Keratinocyte (primary cell): Measurements from ENCODE around the gene SH3PXD2A. TPM values are rescaled to one million over a fixed set of nuclear protein-coding genes. Genes with fewer than 3 reads are reported as not detected.

Experiments
- DNase-seq: peaks from one replicate; pipeline ENCODE4 v3.0.0-alpha.2; 2011; ENCODE audit warnings: low read depth, missing footprints, low spot score
- FAIRE-seq: peaks from 2 replicates; lab custom pipeline; 2011; peaks lifted over from hg19 to GRCh38; lab: Jason Lieb, UNC
- H2AFZ ChIP-seq: 2 replicates; pipeline ENCODE4 v1.6.0; 2012; ENCODE audit warnings: low read length, control low read depth, inconsistent platforms; ENCODE audit not compliant: control insufficient read depth
- H3K27ac ChIP-seq: 2 replicates; pipeline ENCODE4 v1.5.1; 2011; ENCODE audit warnings: low read length; ENCODE audit not compliant: control insufficient read depth, insufficient read depth
- H3K27me3 ChIP-seq: 3 replicates; pipeline ENCODE4 v1.6.0; 2011; ENCODE audit warnings: low read length; ENCODE audit not compliant: control insufficient read depth, insufficient read depth; ENCODE audit errors: extremely low read depth
- H3K36me3 ChIP-seq, 2 experiments: 2 replicates in 1 of 2; 3 replicates in 1 of 2; pipeline ENCODE4 v1.5.1; 2011; ENCODE audit warnings: low read length in 2 of 2, mild to moderate bottlenecking in 1 of 2; ENCODE audit not compliant: control insufficient read depth in 2 of 2, insufficient read depth in 2 of 2; ENCODE audit errors: extremely low read depth in 1 of 2
- H3K4me1 ChIP-seq: 3 replicates; pipeline ENCODE4 v1.5.1; 2011; ENCODE audit warnings: low read length; ENCODE audit not compliant: control insufficient read depth, insufficient read depth; ENCODE audit errors: extremely low read depth
- H3K4me2 ChIP-seq: 3 replicates; pipeline ENCODE4 v1.6.0; 2011; ENCODE audit warnings: low read depth, low read length; ENCODE audit not compliant: control insufficient read depth, insufficient read depth; ENCODE audit errors: extremely low read depth
- H3K4me3 ChIP-seq, 3 experiments: fragments of 200-600 bp in 1 of 3; sonication (generic) in 1 of 3; 2 replicates in 2 of 3; 3 replicates in 1 of 3; pipeline ENCODE4 v1.5.1; 2011 to 2016; ENCODE audit warnings: low read length in 3 of 3, mild to moderate bottlenecking in 3 of 3, control low read depth in 2 of 3, inconsistent platforms in 1 of 3, low read depth in 1 of 3, mixed read lengths in 1 of 3, mixed run types in 1 of 3, moderate library complexity in 1 of 3; ENCODE audit not compliant: control insufficient read depth in 2 of 3, insufficient read depth in 2 of 3; ENCODE audit errors: extremely low read depth in 1 of 3
- H3K79me2 ChIP-seq: 2 replicates; pipeline ENCODE4 v1.6.0; 2012; ENCODE audit warnings: low read length; ENCODE audit not compliant: control insufficient read depth, insufficient read depth
- H3K9ac ChIP-seq: 3 replicates; pipeline ENCODE4 v1.6.0; 2011; ENCODE audit warnings: low read length; ENCODE audit not compliant: control insufficient read depth, insufficient read depth; ENCODE audit errors: extremely low read depth
- H3K9me1 ChIP-seq: 3 replicates; pipeline ENCODE4 v1.6.0; 2011; ENCODE audit warnings: low read length; ENCODE audit not compliant: control insufficient read depth, insufficient read depth; ENCODE audit errors: extremely low read depth
- H3K9me3 ChIP-seq: 2 replicates; pipeline ENCODE4 v1.5.1; 2012; ENCODE audit warnings: low read depth, low read length; ENCODE audit not compliant: control insufficient read depth
- H4K20me1 ChIP-seq: 3 replicates; pipeline ENCODE4 v1.6.0; 2011; ENCODE audit warnings: low read length; ENCODE audit not compliant: control insufficient read depth, insufficient read depth; ENCODE audit errors: extremely low read depth
- EZH2 ChIP-seq: IDR thresholded peaks from one replicate; pipeline ENCODE4 v1.6.1; 2012; ENCODE audit warnings: inconsistent platforms, mild to moderate bottlenecking, low read length, moderate library complexity
- dilution Hi-C: fragments of 300-500 bp; cut with MboI; formaldehyde crosslinking; loops from one replicate; pipeline ENCODE4 v1.7.0; 2020; ENCODE audit warnings: low sequenced_read_pairs; ENCODE audit not compliant: extremely low pct_ligation_motif_present
- polyA plus RNA-seq, 5 experiments: library from polyadenylated mRNA; depleted of rRNA in 3 of 5; stranded (reverse) in 3 of 5; stranded (forward) in 1 of 5; unstranded in 1 of 5; fragments of >200 nt; gene quantifications; 1 replicate in 1 of 5; 2 replicates in 3 of 5; 3 replicates in 1 of 5; pipeline versions ENCODE4 v1.2.1 to v1.2.3, GENCODE V29; 2011 to 2012; ENCODE audit warnings: missing spikeins in 2 of 5, low read depth in 1 of 5, low replicate concordance in 1 of 5
- TF ChIP-seq, protein P1 (sequence below), 3 experiments: IDR thresholded peaks in 1 of 3; conservative IDR thresholded peaks in 1 of 3; optimal IDR thresholded peaks in 1 of 3; 2 replicates in 2 of 3; 3 replicates in 1 of 3; pipeline versions ENCODE3 to v1.5.1; 2011; ENCODE audit warnings: low read length in 3 of 3, mild to moderate bottlenecking in 3 of 3, moderate library complexity in 2 of 3, control low read depth in 1 of 3, inconsistent platforms in 1 of 3; ENCODE audit not compliant: insufficient read depth in 2 of 3; ENCODE audit errors: extremely low read depth in 1 of 3

Gene SH3PXD2A
- polyA plus RNA-seq, 1 donor (not counting 4 experiments of a cell fraction or from before 2014, with no cell fraction given) = 33.9 TPM

DNA sequence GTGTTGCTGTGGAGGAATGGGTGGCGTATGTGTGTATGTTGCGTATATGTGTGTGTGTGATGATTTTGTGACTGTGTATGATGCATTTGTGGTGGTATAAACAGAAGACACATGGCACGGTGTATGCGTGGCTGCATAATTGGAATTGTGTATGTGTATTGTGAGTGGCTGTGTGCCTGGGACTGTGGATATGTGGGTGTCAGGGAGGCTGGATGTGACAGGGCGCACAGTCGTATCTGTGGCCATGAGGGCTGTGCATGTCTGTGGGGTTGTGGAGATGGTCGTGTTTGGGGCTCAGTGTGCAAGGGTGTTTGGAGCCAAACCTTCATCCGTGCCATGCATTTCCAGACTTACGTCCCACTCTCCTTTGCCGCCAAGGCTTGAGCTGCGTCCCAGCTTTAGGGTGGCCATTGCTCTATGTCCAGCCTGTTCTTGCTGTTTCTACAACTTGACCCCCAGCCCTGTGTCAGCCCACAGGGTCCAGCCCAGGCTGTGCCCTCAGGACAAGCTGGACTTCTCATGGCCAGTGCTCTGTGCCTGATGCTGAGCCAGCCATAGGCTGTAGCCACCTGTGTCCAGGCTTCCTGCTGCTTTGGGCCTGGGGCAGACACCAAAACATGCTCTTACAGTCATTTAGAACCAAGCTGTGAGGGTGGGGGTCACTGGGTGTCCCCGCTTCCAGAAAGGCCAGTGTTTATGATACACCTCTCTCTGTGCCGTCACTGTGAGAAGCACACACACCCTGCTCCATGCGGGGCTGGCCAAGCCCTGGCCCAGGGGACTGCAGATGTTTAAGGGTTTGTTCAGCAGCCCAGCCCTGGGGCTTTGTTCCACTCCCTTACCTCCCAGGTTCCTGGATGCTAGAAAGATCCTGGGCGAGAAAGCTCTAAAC, 234.2 kb downstream of the SH3PXD2A start:
- no peak for DNase-seq
- no peak for FAIRE-seq
- TF ChIP-seq EZH2 = no peak
- TF ChIP-seq, protein P1, sequence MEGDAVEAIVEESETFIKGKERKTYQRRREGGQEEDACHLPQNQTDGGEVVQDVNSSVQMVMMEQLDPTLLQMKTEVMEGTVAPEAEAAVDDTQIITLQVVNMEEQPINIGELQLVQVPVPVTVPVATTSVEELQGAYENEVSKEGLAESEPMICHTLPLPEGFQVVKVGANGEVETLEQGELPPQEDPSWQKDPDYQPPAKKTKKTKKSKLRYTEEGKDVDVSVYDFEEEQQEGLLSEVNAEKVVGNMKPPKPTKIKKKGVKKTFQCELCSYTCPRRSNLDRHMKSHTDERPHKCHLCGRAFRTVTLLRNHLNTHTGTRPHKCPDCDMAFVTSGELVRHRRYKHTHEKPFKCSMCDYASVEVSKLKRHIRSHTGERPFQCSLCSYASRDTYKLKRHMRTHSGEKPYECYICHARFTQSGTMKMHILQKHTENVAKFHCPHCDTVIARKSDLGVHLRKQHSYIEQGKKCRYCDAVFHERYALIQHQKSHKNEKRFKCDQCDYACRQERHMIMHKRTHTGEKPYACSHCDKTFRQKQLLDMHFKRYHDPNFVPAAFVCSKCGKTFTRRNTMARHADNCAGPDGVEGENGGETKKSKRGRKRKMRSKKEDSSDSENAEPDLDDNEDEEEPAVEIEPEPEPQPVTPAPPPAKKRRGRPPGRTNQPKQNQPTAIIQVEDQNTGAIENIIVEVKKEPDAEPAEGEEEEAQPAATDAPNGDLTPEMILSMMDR (optimal IDR thresholded peaks at IDR 0.05 in 1 of 3, IDR thresholded peaks at IDR 0.05 in 1 of 3, conservative IDR thresholded peaks at IDR 0.05 in 1 of 3; ENCODE audit: extremely low read depth in 1 of 3, insufficient read depth in 2 of 3, low read length in 3 of 3) = no peak
- Histone ChIP-seq H3K9me3 (no peaks in the 10 kb centered on the region), H3K9ac (no peak overlapping the region), H3K36me3 (peaks cover 71 to 86% of the 10 kb centered on the region in 2 experiments), H2AFZ (no peak overlapping the region), H3K4me3 (no peak overlapping the region), H3K4me1 (no peaks in the 10 kb centered on the region), H3K79me2 (no peaks in the 10 kb centered on the region), H4K20me1 (peaks cover 2% of the 10 kb centered on the region), H3K27ac (no peak overlapping the region), H3K27me3 (no peaks in the 10 kb centered on the region), H3K4me2 (no peak overlapping the region), H3K9me1 (no peaks in the 10 kb centered on the region)
- dilution Hi-C loops = no loop called here

GRCh38 chr10:103620352-103620740, 235.0 kb downstream of the SH3PXD2A start:
- no peaks in the 10 kb centered on the region for H3K9me1 ChIP-seq
- DNase-seq (no peak), FAIRE-seq (no peak)
- H3K4me1 ChIP-seq = no peaks in the 10 kb centered on the region
- H3K27me3 ChIP-seq = no peaks in the 10 kb centered on the region
- H3K9me3 ChIP-seq = no peaks in the 10 kb centered on the region
- H2AFZ ChIP-seq = no peak overlapping the region
- H3K4me2 ChIP-seq = no peak overlapping the region
- no peak overlapping the region for H3K4me3 ChIP-seq
- H3K27ac ChIP-seq = no peak overlapping the region
- H3K9ac ChIP-seq = no peak overlapping the region
- peaks cover 2% of the 10 kb centered on the region for H4K20me1 ChIP-seq
- dilution Hi-C loops = no loop called here
- peaks cover 66 to 84% of the 10 kb centered on the region in 2 experiments for H3K36me3 ChIP-seq
- TF ChIP-seq, protein P1 (optimal IDR thresholded peaks at IDR 0.05 in 1 of 3, IDR thresholded peaks at IDR 0.05 in 1 of 3, conservative IDR thresholded peaks at IDR 0.05 in 1 of 3; ENCODE audit: extremely low read depth in 1 of 3, insufficient read depth in 2 of 3, low read length in 3 of 3) = no peak
- no peak for TF ChIP-seq EZH2
- H3K79me2 ChIP-seq = no peaks in the 10 kb centered on the region
